Small intestine (tissue), 7 donors: ENCODE measurements around the gene SPAG16. TPM values are rescaled to one million over a fixed set of nuclear protein-coding genes. Genes with fewer than 3 reads are reported as not detected.

Experiments used
- DNase-seq, 2 donors: peaks; one replicate each; pipeline versions ENCODE4 v3.0.0 to v3.0.0-alpha.2; 2013
- FAIRE-seq: peaks from 2 replicates; lab custom pipeline; 2012; peaks lifted over from hg19 to GRCh38; lab: Jason Lieb, UNC
- H3K27ac ChIP-seq, 3 donors: one replicate each; pipeline ENCODE4 v1.5.1; 2013; ENCODE audit warnings: low read length in 2 of 3, mild to moderate bottlenecking in 2 of 3, control low read depth in 1 of 3, inconsistent platforms in 1 of 3, low read depth in 1 of 3, moderate library complexity in 1 of 3
- H3K27me3 ChIP-seq, 3 donors: one replicate each; pipeline ENCODE4 v1.6.1; 2013; ENCODE audit warnings: low read length in 3 of 3, inconsistent platforms in 1 of 3; ENCODE audit not compliant: control insufficient read depth in 3 of 3, insufficient read depth in 3 of 3
- H3K36me3 ChIP-seq, 3 donors: one replicate each; pipeline ENCODE4 v1.6.1; 2013; ENCODE audit warnings: low read length in 3 of 3, inconsistent platforms in 1 of 3, low read depth in 1 of 3, mild to moderate bottlenecking in 1 of 3, moderate library complexity in 1 of 3; ENCODE audit not compliant: control insufficient read depth in 3 of 3, insufficient read depth in 2 of 3
- H3K4me1 ChIP-seq, 3 donors: one replicate each; pipeline ENCODE4 v1.6.1; 2013; ENCODE audit warnings: low read length in 2 of 3, inconsistent platforms in 1 of 3, low read depth in 1 of 3, mild to moderate bottlenecking in 1 of 3, moderate library complexity in 1 of 3; ENCODE audit not compliant: control insufficient read depth in 3 of 3, insufficient read depth in 2 of 3
- H3K4me3 ChIP-seq, 3 donors: one replicate each; pipeline ENCODE4 v1.5.1; 2013; ENCODE audit warnings: low read length in 3 of 3, control low read depth in 1 of 3, inconsistent platforms in 1 of 3, low read depth in 1 of 3, mild to moderate bottlenecking in 1 of 3, moderate library complexity in 1 of 3
- H3K9me3 ChIP-seq, 2 donors: one replicate each; pipeline ENCODE4 v1.6.1; 2013; ENCODE audit warnings: low read depth in 1 of 2, low read length in 1 of 2; ENCODE audit not compliant: control insufficient read depth in 2 of 2, insufficient read depth in 1 of 2
- WGBS, 3 donors: extraction: QIAGEN DNeasy Blood & Tissue Kit; methylation state at CpG; one replicate each; pipeline ENCODE4 v1.1.7; 2013; 5-methylcytosine and 5-hydroxymethylcytosine counted together
- polyA plus RNA-seq, 4 donors: library from polyadenylated mRNA; stranded (reverse) in 3 of 4; unstranded in 1 of 4; fragments of 200-250 nt in 3 of 4; fragments of 120-200 nt in 1 of 4; gene quantifications; one replicate each; pipeline versions ENCODE4 v1.2.1 to v1.2.3, GENCODE V29; 2013
- donor health status: healthy with polysubstance abuse.
- donor health status: control.
- donor health status: control.
- donor health status: Bipolar disorder and iron deficiency.
- donor health status: healthy.

Gene SPAG16
- polyA plus RNA-seq, 4 donors: 15.4 to 52.5 (median 18.9) TPM

- DNase-seq: no peak
- H3K4me1 ChIP-seq: no peaks in the 10 kb centered on the region
- WGBS, 3 donors: 47 to 75% (median 64%) methylated on average over 2 of the region's 2 CpGs
These were observed 912.0 kb downstream of the SPAG16 start for GRCh38 chr2:214196260-214196659.

GRCh38 chr2:214201892-214202291 is 917.6 kb downstream of the SPAG16 start:
- FAIRE-seq: no peak
- Histone ChIP-seq H3K4me3 (no peak overlapping the region), H3K36me3 (no peaks in the 10 kb centered on the region), H3K27me3 (no peaks in the 10 kb centered on the region), H3K27ac (no peak overlapping the region), H3K9me3 (no peaks in the 10 kb centered on the region), H3K4me1 (no peaks in the 10 kb centered on the region)
- WGBS, 3 donors: 48 to 65% (median 64%) methylated on average over 2 of the region's 2 CpGs
- no peak for DNase-seq

More at GRCh38 chr2:214196260-214196659, 912.0 kb downstream of the SPAG16 start:
- no peak for FAIRE-seq
- Histone ChIP-seq H3K27me3 (no peaks in the 10 kb centered on the region), H3K36me3 (no peaks in the 10 kb centered on the region), H3K27ac (no peak overlapping the region), H3K9me3 (no peaks in the 10 kb centered on the region), H3K4me3 (no peak overlapping the region)

GRCh38 chr2:214203214-214203613 is 919.0 kb downstream of the SPAG16 start:
- DNase-seq (no peak), FAIRE-seq (no peak)
- Histone ChIP-seq H3K27me3 (no peaks in the 10 kb centered on the region), H3K9me3 (no peaks in the 10 kb centered on the region), H3K36me3 (no peaks in the 10 kb centered on the region), H3K27ac (no peak overlapping the region), H3K4me3 (no peak overlapping the region), H3K4me1 (no peaks in the 10 kb centered on the region)
- WGBS, 3 donors: 44 to 53% (median 50%) methylated on average over 3 of the region's 3 CpGs

DNA sequence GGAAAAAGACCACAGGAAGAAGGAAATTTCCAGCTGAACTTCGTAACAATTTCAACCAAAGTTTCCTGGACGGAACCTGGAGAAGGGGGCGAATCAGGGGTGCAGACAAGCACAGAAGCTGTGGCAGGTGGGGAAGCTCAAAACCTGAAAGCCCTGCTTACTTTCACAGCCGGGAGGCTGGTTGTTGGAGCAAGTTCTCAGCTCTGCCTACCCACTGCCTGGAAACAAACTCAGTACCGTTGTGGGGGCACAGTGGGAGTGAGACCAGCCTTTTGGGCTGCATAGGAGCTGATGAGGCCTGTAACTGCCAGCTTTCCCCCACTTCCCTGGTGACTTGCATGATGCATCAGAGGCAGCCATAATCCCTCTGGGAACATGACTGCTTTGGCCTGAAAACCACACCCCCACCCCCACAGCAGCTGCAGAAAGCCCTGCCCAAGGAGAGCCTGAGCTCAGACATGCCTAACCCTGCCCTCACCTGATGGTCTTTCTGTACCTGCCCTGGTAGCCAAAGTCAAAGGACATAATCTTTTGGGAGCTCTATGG is 919.6 kb downstream of the SPAG16 start:
- H3K36me3 ChIP-seq: no peaks in the 10 kb centered on the region
- no peaks in the 10 kb centered on the region for H3K9me3 ChIP-seq
- no peak overlapping the region for H3K27ac ChIP-seq
- H3K4me3 ChIP-seq: no peak overlapping the region
- WGBS, 3 donors: 72 to 79% (median 75%) methylated on average over 5 of the region's 5 CpGs
- H3K4me1 ChIP-seq: no peaks in the 10 kb centered on the region
- H3K27me3 ChIP-seq: no peaks in the 10 kb centered on the region
- DNase-seq (no peak), FAIRE-seq (no peak)

DNA sequence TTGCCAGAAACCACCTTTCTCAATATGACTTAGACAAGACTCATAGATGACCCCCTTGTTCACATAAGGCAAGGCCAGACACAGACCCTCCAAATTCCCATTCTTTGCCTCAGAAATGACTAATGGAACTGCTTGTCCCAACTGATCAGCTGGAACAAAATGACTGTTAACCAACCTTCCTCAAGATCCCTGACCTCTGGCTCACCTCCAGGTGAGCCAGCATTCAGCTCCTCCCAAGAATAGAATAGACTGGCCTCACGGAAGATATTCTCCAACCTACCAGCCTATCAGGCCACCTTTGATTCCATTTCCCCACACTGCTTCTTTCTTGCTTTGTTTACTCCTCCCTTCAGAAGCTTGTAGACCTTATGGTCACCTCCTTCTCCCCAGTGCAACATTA is 930.8 kb downstream of the SPAG16 start:
- H3K4me1 ChIP-seq: no peaks in the 10 kb centered on the region
- H3K27ac ChIP-seq: no peak overlapping the region
- FAIRE-seq: no peak
- 46 to 87% (median 72%) methylated on average over 1 of the region's 1 CpG for WGBS, 3 donors
- no peaks in the 10 kb centered on the region for H3K36me3 ChIP-seq
- H3K4me3 ChIP-seq: no peak overlapping the region
- no peaks in the 10 kb centered on the region for H3K9me3 ChIP-seq
- no peak for DNase-seq
- no peaks in the 10 kb centered on the region for H3K27me3 ChIP-seq

DNA sequence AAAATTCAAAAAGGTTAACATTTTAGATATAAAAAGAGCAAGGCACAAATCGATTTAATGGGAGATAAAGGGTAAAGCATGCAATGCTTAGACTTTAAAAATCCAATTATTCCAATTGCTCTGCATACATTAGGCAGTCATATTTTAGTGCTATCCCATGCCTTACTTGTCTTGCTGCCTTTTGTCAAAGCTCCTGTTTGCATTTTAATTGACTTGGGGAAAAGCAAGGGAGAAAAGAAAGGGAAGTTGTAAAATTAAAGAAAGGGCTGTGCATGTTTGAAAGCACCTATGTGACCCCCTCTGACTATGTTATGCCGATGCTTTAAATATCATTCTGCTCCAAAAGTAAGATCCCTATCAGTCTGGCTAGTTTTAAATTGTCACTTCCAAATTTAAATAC is 932.9 kb downstream of the SPAG16 start:
- 50 to 70% (median 67%) methylated on average over 2 of the region's 2 CpGs for WGBS, 3 donors
- Histone ChIP-seq H3K9me3 (no peaks in the 10 kb centered on the region), H3K27ac (no peak overlapping the region), H3K4me1 (no peaks in the 10 kb centered on the region), H3K27me3 (no peaks in the 10 kb centered on the region), H3K36me3 (no peaks in the 10 kb centered on the region), H3K4me3 (no peak overlapping the region)
- FAIRE-seq: no peak
- no peak for DNase-seq

GRCh38 chr2:214217599-214217998 is 933.3 kb downstream of the SPAG16 start:
- Histone ChIP-seq H3K27ac (no peak overlapping the region), H3K4me3 (no peak overlapping the region), H3K9me3 (no peaks in the 10 kb centered on the region), H3K36me3 (no peaks in the 10 kb centered on the region), H3K27me3 (no peaks in the 10 kb centered on the region), H3K4me1 (no peaks in the 10 kb centered on the region)
- DNase-seq (no peak), FAIRE-seq (no peak)
- WGBS, 3 donors: 65 to 76% (median 66%) methylated on average over 1 of the region's 1 CpG

GRCh38 chr2:214220251-214220650 is 936.0 kb downstream of the SPAG16 start:
- WGBS, 3 donors: 9 to 42% (median 33%) methylated on average over 3 of the region's 3 CpGs

DNA sequence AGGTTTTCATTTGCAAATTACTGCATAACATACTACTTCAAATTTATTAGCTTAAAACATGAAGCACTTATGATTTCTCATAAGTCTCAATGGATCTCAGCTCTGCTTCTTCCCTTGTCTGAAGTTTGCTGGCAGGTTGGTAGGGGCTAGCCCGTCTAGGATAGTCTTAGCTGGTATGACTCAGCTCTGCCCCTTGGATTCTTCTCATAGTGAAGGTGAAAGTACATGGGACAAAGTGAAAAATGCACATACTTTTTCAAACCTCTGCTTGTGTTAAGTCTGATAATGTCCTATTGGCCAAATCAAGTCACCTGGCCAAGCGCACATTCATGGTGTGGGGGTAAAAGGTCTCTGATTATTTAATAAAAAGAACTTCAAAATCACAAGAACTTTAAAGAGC is 941.8 kb downstream of the SPAG16 start:
- Histone ChIP-seq H3K27me3 (no peaks in the 10 kb centered on the region), H3K9me3 (no peaks in the 10 kb centered on the region), H3K27ac (no peak overlapping the region), H3K36me3 (no peaks in the 10 kb centered on the region), H3K4me3 (no peak overlapping the region), H3K4me1 (no peaks in the 10 kb centered on the region)
- WGBS, 3 donors: 55 to 72% (median 61%) methylated on average over 2 of the region's 2 CpGs
- no peak for FAIRE-seq
- no peak for DNase-seq

More at GRCh38 chr2:214220251-214220650, 936.0 kb downstream of the SPAG16 start:
- no peaks in the 10 kb centered on the region for H3K4me1 ChIP-seq
- FAIRE-seq: no peak
- H3K27ac ChIP-seq: no peak overlapping the region
- no peaks in the 10 kb centered on the region for H3K9me3 ChIP-seq
- H3K4me3 ChIP-seq: no peak overlapping the region
- no peaks in the 10 kb centered on the region for H3K27me3 ChIP-seq
- H3K36me3 ChIP-seq: no peaks in the 10 kb centered on the region
- DNase-seq: no peak
